ENCODE data around the gene SLC43A3.
"Not testable (repeated sequence)": the region's sequence is repeated elsewhere in the genome, so short reads cannot be mapped to it uniquely, and the experiment has no call there.

SLC43A3 gene

DNA sequence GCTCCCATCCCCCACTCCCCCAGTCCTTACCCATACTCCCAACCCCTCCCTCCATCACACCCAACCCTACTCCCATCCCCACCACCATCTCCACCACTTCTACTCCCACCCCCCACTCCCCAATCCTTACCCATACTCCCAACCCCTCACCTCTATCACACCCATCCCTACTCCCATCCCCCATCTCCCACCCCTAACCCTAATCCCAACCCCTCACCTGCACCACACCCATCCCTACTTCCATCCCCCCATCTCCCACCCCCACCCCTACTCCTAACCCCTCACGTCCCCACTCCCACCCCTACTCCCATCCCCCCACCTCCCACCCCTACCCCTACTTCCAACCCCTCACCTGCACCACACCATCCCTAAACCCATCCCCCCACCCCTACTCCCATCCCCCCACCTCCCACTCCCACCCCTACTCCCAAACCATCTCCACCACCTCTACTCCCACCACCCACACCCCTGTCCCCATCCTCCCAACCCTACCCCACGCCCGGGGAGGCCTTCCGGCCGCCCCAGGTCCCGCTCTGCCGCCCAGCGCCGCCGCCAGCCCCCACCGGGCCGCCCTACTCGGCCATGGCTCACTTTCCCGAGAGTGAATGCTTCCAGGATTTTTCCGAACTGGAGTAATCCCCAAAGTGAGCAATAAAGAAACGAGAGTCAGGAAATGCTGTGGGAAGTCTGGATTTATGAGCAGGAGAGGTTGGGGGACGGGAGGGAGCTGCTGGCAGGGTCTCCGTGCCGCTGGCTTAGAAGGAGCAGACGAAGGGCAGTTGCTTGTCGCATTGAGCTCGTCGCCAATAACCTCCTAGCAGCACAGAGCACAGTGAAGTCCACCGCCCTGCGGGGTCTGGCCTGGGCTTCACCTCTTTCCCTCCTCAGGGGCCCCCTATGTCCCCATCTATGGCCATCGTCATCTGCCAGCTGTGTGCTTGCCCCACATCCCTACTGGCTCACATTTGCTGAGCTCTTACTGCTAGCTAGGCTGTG lies 50.5 kb downstream of the SLC43A3 start:
- DNase-seq = no peak

DNA sequence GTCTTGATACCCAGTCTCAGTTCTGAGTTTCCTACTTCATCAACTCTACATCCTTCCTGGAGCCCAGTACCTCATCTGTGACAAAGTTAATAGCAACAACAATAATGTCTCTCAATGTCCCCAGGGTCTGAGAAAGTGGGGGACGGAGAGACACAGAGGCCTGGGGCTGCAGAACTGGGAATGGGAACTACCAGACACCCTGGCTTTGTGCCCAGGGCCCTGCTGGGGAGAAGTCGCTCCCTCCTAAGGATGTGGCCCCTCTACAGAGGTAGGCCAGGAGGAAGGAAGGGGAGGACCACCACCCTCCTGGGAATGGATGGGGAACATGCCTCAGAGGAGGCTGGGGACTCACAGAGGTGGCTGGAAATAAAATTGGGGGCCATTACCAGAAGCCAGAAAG lies 51.4 kb downstream of the SLC43A3 start:
- DNase-seq = no peak

DNA sequence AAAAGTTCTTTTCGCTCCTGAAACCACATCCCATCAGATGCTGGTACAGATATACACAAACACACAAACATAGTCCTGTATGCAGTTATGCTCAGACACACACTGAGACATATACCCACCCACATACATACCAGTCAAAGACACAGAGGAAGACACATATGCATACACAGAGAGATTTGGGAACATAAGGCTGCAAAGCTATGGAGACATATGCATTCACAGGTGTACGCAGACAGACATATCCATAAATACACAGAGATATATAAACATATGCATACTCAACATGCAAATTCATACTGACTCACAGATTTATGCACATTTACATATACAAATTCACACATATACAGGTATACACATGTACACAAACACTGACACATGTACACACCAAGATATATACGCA lies 52.0 kb downstream of the SLC43A3 start:
- DNase-seq = no peak

DNA sequence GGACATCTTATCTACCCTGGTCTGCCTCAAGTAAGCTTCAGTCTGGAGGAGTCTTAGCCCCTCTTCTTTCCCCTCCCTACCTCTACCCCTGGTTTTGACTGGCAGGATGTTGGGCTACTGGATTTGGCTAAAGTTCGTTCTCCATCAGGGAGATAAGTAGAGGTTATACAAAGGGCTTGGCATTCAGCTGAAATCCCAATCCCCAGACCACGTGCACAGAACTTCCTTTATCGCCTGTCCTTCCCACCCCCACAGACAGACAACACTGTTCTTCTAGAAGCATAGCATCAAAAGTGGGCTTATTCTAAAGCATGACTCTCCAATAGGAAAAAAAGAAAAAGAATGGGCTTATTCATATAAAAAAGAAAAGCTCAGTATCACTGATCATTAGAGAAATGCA lies 53.8 kb downstream of the SLC43A3 start:
- DNase-seq = no peak

DNA sequence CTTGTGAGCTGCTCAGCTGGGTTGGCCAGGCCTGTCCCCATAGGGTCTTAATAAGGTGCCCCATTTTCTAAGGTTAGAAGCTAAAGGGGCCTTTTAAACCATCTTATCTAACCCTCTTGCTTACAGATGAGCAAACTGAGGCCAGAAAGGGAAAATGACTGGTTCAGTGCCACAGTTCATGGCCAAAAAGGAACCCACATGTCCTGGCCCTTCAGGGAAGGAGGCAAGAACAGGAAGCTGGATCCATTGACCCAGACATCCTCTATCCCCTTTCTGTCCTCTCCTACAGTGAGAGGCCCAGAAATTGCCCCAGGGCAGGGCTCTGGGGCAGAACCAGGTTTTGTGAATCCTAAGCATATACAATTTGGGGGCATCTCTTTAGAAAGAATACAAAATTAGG lies 56.0 kb downstream of the SLC43A3 start:
- DNase-seq = no peak

DNA sequence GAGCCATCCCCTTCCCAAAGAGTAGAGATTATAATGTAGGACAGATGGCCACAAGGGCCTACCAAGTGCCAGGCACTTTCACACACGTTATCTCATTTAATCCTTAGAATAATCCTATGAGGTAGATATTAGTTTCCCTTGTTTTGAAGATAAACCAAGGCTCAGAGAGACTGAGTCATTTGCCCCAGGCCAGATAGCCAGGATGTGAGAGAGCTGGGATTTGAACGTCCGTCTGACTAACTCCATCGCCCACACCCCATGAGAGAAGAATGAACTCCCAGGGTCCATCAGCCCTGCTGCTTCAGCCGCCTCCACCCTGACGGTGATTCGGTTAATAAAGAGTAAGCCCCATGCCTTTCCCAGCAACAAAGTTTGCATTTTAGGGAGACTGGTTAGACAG lies 56.7 kb downstream of the SLC43A3 start:
- DNase-seq = no peak

DNA sequence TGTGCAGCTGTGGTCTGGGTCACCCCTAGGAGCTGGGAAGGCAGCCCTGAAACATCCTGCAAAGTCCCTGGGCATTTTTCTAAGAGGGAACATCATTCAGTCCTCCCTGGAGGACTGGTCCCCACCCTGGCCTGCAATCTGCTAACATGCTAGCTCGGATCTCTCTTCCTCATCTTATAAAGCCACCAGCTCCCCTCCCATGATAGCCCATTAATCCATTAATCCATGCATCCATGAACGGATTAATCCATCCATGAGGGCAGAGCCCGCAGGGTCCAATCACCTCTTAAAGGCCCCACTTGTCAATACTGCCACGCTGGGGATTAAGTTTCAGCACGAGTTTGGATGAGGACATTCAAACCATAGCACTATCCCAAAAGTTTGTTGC lies 58.1 kb downstream of the SLC43A3 start:
- DNase-seq = no peak

DNA sequence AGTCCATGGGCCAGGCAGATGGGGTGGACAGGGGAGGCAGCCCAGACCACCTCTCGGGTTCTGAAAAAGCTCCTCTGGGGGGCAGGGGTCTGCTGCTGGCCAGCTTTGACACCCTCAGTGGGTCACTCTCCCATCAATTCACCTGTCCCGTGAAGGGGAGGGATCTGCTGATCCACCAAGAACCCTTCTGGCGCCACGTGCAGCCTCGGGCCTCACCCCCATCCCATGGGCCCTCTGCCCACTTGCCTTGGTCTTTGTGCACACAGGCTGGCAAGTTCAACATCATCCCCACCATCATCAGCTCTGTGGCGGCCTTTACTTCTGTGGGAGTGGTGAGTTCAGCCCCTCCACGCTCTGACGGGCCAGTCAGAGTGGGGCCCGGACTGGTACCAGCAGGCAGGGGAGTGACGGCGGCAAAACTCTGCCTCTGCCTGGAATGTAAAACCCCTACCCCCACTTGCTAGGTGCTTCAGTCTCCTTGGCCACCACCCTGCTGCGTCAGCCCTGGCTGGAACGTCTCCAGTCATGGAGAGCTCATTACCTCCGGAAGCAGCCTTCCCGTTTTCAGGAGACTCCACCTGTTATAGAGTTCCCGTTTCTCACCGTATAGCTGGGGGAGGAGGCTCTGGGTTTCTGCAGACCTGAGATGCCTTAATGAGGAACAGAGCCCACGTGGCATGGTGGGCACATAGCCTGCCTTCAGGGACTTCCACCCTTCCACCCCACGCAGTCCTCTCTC lies 58.6 kb downstream of the SLC43A3 start:
- DNase-seq = no peak

DNA sequence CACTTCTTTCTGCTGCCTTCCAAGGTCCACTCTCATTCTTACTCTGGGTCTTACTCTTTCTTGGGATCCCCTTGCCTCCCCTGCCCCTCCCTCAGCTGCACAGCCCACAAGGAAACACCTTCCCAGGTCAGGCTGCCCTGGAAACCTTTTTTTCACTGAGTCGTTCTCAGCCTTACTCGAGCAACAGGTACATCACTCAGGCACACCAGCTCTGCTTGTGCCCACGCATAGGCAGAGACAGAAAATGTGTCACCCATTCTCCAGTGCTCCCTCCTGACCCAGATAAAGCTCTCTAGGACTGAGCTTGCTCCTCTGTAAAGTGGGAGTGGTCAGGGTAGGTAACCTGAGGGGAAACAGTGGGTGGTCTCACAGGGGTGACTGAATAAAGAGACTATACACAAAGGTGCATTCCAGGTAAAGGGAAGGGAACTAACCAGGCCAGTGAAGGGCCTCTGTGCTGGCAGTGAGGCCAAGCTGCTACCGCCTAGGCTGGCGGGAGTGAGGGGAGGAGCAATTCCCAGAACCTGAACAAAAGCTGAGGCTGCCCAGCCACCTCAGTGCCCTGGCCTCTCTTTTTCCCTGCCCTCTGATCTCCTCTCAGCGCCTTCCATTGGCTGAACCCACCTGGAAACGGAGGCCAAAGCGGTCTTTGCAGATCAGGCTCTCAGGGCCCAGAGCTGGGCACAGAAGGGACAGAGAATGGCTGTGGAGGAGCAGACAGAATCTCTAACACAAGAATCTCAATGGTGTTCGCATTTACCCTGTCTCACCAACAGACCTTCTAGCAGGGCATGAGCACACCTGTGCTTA lies 61.9 kb downstream of the SLC43A3 start:
- DNase-seq = no peak

DNA sequence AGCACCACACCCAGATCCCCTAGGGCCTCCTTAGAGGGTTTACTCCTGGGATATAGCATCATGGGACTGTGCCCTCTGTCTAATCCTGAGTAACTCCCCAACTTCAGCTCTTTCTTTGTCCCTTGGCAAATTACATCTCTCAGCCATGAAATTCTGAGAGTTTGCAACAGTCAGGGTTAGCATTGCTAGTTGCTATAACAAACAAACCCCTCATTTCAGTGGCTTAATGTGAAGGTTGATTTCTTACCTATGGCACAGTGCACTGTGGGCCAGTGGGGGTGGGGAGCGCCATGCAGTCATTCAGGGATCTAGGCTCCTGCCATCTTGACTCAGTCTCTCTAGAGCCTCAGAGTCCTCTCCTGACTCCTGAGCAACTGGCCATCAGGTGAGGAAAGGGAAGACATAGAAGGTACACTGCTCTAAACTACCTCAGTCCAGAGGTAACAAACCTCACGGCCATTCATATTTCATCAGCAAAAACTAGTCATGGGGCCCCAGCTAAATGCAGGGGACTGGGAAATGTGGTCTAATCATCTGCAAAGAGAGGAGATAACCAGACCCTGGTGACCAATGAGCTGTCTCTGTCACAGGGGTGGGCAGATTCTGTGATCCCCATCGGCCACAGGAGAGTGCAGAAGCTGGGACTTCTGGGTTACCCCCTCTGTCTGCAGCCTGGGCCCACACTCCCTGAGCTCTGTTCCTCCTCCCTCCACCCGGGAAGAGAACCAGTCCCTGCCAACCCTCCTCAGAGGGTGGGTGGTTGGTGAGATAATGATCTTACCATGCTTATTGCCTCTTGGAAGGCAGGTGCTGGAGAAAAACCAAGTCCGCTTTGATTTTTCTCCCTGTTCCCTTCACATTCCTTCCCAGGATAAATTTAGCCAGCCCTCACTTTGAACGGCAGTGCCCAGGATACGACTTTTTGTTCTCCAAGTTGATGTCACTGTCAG lies 63.5 kb downstream of the SLC43A3 start:
- DNase-seq = no peak

DNA sequence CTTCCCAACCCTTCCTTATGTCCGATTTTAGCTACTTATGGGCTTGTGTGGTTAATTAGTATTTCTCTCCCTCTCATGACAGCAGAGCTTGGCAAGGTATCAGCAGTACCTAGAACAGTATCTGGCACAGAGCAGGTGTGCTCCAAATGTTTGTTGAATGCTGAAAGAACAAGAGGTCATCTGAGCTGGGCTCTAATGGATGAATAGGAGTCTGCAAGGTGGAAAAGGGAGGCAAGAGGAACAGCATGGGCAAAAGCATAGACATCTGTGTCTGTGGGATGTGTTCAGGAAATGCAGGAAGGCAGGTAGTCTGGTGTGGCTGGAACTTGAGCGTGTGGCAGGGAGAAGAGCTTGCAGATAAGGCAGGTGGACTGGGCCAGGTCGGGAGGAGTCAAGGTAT lies 65.0 kb downstream of the SLC43A3 start:
- DNase-seq = no peak

DNA sequence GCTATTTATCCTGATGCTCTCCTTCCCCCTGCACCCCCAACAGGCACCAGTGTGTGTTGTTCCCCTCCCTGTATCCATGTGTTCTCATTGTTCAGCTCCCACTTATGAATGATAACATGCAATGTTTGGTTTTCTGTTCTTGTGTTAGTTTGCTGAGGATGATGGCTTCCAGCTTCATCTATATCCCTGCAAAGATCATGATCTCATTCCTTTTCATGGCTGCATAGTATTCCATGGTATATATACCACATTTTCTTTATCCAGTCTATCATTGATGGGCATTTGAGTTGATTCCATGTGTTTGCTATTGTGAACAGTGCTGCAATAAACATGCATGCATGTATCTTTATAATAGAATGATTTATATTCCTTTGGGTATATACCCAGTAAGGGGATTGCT lies 65.5 kb downstream of the SLC43A3 start:
- not testable (repeated sequence) for DNase-seq

DNA sequence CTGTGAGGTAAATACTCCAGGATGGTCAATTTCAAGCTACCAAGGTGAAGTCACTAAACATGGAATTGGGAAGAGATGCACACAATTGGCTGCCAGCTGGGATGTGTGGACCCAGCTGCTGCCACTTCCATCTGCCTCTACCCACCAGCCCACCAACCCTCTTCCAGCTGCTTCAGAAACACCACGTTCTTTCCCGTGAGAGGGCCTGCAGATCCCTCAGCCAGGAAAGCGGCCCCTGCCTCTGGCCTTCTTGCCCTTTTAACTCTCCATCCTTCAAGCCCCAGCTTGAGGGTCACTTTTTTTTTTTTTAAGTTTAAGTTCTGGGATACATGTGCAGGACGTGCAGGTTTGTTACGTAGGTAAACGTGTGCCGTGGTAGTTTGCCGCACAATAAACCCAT lies 65.9 kb downstream of the SLC43A3 start:
- DNase-seq = no peak

DNA sequence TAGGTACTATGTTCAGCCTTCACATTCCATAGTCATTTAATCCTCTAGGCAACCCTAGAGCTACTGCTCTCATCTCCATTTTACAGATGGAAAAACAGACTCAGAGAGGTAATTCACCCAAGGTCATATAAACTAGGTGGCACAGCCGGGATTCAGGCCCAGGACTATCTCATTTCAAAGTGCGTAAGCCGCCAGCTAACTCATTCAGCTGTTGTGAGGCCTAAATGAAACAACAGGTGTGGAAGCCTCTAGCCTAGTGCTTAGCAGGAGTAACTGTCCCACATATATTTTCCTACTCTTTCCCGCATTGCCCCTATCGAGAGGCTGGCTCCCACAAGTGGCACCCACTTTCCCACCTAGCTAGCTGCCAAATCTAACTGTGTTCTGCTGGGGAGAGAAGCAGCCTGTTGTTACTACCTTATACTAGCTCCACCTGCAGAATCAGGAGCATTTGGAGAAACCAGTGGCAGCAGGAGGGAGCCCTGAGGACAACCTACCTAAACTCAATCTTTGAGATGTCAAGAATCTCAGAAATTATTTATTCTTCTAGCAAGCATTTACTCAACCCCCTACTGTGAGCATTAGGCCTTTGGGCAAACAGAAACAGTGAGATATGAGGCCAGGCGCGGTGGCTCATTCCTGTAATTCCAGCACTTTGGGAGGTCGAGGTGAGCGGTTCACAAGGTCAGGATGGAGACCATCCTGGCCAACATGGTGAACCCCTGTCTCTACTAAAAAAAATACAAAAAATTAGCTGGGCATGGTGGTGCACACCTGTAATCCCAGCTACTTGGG lies 66.8 kb downstream of the SLC43A3 start:
- DNase-seq = no peak

DNA sequence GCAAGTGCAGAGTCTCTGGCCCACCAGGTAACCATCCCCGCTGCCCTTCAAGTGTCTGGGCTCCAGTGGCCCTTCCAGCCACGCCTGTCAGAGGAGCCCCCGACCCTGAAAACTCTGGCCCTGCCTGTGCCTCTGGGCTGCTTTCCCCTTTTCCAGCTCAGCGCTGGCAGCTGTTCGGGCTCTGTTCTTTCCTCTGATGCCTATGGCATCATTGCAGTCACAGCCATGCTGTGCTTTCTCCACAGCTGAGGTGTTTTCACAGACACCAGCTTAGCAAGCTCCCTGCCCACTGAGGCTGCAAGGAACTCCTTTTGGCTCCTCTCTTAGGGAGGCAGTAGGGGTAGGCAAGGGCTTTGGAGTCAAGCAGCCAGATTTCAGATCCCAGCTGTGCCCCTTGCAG lies 67.5 kb downstream of the SLC43A3 start:
- DNase-seq = no peak

DNA sequence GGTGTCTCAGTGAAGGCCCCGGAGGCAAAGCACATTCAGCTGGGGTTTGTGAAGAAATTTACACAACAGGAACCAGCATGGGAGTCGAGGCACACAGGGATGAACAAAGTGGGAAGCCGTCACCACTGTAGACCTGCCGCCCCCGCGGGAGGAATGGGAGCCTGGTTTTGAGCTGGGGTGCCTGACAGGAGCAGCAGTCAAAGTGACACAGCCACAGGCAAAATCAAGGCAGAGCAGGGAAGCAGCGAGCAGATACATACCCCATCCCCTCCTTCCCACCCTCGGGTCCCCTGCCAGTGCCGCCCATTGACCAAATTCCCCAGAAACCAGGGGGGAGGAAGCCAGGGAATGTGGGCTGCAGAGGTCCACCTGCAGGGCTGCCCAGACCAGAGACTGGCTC lies 67.9 kb downstream of the SLC43A3 start:
- no peak for DNase-seq

DNA sequence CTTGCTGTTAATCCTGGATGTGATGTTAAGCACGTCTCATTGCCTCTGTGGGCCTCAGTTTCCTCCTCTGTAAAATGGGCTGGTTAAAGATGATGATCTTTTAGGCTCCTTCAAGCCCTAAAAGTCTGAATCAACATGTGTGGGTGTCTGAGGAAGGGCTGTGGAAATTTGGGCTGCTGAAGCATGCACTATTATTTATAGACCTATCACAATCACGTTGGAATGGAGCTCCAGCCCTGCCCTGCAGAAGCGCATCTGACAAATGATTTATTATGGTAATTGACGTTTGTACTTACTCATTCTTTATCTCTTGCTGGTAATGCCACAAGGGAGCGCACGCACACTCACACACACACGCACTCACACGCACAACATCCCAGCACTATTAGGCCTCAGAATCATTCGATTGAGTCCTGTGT lies 68.4 kb downstream of the SLC43A3 start:
- DNase-seq = no peak

DNA sequence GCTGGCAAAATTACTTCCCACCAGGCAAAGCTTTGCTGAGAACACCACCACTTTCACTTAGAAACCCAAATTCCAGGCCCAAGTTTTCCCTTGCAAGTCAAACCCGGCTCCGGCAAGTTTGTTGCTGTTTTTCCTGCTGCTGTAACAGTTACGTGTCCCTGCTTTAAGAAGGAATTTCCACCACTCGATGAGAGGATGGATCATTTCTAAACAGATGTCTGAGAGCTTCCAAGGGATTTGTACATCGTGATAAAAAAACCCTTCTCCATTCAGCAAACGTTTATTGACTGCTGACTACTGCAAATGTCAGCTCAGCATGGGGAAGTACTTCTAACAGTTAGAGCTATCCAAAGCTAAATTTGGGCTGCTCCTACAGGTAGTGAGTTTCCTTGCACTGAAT lies 69.1 kb downstream of the SLC43A3 start:
- DNase-seq = no peak

DNA sequence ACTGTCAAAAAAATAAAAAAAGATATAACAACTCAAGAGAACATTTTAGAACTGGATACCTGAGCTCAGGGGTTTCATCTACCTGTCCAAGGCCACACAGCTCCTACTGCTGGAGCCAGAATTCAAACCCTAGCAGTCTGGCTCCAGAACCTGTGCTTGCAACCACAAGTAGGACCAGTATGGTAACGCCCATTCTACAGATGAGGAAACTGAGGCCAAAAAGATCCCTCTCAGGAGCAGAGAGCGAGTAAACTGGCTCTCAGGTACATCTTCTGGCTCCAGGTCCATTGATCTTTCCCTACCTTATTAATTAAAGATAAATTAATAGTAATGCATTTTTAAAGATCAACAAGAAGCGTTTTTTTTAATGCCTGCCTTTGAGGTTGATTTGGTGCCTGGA lies 69.6 kb downstream of the SLC43A3 start:
- no peak for DNase-seq
